ENCODE results near the gene DYNC1LI2.
"Not testable (repeated sequence)": the region's sequence is repeated elsewhere in the genome, so short reads cannot be mapped to it uniquely, and the experiment has no call there.

The DYNC1LI2 gene

DNA sequence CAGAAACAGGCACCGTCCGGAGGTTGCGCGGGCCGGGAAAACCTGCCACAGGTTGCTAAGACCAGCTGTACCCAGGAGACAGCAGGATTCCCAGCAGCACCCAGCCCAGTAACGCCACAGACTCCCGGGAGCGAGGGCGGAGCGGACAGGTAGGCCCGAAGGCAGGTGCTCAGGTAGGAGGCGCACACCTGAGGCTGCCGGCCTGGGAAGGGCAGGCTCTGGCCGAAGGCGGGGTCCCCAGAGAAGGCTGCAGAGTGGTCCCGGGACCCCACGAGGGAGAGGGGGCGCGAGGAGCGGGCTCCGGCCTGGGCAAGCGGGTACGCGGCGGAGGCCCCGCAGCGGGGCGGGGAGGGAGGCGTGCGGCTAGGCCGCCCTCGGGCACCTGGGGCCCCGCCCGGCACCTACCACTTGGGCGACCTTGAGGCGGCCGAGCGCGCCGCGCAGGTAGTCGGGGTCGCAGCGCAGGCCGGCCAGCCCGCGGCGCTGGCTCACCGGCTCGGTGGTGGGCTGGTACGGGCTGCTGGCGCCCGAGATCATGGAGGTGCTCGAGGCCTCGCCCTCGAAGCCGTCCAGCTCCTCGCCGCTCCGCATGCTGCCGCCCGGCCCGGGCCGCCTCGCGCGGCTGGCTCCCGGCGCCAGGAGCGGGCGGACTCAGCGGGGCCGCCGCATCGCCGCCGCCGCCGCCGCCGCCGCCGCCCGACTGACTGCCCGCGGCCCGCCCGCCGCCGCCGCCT is 55.3 kb downstream of the DYNC1LI2 start:
- peak; percentile 19 for DNase-seq

DNA sequence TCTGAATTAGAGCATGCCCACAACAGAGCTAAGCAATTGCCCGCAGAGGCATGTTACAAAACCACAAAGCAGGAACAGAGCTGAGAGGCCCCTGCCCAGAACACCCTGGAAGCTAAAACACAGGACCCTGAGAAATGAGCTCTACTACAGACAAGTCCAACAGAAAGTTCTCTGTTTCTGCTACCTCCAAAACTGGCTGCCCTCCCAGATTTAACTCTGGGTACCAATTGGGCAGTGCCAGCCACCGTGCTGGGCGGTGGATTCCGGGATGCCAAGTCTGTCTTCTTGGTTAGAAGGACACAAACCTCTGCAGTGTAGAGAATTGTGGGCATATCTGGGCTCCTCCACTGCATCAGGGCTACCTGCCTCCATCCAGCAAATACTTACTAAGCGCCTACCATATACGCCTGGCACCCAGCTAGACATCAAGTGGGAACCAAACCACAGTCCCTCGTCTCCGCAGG is 55.9 kb downstream of the DYNC1LI2 start:
- no peak for DNase-seq

DNA sequence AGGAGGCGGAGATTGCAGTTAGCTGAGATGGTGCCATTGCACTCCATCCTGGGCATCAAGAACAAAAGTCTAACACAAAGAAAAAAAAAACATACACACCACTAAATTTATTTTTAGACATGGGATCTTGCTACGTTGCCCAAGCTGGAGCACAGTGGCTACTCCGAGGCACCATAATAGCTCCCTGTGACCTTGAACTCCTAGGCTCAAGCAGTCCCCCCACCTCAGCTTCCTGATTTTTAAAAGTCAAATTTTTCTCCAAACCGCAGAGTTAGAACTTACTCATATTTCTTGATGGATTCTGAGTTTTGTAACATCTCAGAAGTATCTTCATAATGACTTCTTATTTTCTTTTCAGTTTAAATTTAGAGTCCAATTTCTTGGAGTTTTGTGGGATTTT is 58.3 kb downstream of the DYNC1LI2 start:
- DNase-seq: no peak

DNA sequence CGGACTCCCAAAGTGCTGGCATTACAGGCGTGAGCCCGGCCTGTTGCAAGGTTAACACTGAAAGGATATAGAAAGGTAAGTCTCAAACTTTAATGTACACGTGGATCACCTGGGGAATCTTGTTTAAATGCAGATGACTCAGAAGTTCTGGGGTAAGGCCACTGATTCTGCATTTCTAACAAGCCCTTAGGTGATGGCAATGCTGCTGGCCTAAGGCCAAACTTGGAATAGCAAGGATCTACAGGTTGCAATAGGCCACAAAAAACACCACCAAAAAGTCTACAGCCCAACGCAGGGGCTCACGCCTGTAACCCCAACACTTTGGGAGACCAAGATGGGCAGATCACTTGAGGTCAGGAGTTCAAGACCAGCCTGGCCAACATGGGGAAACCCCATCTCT is 59.1 kb downstream of the DYNC1LI2 start:
- DNase-seq: no peak

DNA sequence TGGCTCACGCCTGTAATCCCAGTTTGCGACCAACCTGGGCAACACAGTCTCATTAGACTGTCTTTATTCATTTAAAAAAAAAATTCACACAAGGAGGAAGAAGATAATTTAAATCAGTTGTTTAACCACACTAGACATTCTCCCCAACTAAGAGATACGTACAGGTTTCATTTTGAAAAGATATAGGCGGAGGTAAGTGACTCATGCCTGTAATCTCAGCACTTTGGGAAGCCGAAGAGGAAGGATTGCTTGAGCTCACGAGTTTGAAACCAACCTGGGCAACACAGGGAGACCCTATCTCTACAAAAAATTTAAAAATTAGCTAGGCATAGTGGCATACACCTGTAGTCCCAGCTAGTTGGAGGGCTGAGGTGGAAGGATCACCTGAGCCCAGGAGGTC is 60.2 kb downstream of the DYNC1LI2 start:
- DNase-seq: peak; percentile 23

DNA sequence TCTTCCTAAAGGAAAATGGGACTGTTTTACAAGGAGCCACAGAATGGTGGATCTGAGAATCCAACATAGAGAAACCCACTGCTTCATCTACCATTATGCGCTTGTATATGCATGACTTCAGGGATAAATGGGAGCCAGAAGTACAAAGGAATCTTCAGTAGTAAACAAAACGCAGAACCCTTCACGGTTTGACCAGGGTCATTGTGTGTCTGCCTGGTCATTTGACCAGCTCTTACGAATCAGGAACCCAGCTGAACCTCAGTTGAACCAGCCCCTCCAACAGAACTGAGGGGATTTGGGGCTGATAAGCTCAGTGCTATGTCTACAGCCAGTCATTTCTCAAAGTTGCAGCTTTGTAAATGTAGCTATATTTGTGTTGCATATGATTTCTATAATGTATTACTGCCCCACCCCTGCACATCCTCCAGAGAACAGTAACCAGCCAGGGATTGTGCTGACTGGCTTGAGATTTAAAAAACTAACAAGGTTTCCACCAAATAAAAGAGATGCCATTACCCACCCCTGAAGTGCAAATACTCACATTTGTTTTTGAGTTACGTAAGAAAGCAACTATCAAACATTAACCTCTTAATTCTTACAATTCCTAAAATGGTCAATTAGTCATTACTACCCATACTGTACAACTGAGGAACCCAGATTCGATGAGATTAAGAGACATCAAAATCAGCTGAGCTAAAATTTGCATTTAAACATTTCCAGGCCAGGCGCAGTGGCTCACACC is 61.1 kb downstream of the DYNC1LI2 start:
- no peak for DNase-seq

DNA sequence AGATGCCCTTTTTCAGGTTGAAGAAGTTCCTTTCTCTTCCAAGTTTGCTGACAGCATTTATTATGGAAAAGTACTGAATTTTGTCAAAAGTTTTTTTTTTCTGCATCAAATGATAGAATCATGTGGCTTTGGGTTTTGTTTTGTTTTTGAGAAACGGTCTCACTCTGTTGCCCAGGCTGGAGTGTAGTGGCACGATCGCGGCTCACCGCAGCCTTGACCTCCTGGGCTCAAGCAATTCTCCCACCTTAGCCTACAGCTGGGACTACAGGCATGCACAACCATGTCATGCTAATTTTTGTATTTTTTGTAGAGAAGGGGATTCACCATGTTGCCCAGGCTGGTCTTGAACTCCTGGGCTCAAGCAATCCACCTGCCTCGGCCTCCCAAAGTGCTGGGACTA is 62.1 kb downstream of the DYNC1LI2 start:
- DNase-seq: no peak

DNA sequence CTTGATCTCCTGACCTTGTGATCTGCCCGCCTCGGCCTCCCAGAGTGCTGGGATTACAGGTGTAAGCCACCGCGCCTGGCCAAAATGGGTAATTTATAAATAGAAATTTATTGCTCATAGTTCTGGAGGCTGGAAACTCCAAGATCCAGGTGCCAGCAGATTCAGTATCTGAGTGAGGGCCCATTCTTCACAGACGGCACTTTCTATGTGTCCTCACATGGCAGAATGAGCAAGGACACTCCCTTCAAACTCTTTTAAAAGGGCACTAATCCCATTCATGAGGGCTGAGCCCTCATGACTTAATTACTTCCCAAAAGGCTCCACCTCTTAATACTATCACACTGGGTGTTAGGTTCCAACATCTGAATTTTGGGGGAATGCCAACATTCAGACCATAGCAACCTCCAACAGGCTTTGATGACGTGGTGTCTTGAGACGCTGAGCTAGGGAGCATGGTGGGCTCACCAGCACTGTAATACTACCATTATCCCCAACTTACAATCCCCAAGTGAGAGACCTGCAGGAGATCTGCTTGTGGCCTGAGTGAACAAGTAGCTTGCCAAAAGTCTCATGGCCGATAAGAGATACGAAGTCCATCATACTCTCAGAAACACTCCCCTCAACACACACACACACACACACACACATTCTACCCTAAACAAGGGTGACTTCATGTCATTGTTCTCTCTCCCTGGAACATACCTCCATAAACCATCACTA is 63.3 kb downstream of the DYNC1LI2 start:
- no peak for DNase-seq

DNA sequence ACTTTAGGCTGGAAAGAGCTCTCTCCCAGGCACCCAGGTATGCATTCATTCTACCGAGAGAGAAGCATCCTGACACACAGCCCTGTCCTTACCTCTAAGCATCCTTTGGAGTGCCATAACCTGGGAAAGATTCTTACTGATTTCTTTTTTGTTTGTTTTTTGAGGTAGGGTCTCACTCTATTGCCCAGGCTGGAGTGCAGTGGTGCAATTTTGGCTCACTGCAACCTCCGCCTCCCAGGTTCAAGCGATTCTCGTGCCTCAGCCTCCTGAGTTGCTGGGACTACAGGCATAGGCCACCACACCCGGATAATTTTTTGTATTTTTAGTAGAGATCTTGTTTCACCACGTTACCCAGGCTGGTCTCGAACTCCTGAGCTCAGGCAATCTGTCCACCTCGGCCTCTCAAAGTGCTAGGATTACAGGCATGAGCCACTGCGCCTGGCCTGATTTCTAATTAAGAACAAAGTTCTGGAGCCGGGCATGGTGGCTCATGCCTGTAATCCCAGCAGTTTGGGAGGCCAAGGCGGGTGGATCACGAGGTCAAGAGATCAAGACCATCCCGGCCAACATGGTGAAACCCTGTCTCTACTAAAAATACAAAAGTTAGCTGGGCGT is 65.8 kb downstream of the DYNC1LI2 start:
- not testable (repeated sequence) for DNase-seq

DNA sequence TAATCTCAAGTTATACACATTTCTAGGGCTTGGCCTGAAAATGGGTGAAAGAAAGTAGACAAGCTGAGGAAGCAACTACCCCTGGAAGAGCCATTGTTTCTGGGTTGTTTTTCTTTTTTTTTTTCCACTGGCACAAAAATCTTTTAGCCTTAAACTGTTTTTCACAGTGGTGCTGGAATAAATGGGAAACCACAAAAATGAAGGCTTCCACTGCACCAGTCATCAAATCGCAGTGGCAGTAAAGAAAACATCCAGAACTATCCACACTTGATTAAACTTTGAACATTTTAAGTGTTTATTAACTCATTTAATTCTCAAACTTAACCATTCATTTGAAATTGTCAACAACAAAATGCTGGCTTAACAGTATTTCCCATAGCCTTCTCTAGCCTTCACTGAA is 69.1 kb downstream of the DYNC1LI2 start:
- no peak for DNase-seq

DNA sequence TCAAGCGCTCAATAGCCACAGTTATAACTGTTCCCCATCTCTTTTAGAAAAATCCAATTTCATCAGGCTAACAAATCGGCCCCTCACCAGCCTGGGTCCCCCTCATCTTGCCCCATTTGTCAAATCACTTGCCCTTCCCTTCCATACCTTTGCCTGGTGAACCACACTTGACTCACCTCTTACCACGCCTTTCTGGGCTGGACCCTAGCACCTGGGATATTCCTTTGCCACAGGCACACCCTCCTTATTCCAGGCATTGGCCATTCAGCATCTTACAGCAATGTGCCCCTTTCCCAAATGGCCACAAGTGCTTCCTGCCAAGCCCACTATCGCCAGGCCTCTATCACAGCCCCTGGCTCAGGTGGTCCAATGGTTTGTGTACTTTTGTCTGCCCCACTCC is 69.7 kb downstream of the DYNC1LI2 start:
- DNase-seq: no peak

DNA sequence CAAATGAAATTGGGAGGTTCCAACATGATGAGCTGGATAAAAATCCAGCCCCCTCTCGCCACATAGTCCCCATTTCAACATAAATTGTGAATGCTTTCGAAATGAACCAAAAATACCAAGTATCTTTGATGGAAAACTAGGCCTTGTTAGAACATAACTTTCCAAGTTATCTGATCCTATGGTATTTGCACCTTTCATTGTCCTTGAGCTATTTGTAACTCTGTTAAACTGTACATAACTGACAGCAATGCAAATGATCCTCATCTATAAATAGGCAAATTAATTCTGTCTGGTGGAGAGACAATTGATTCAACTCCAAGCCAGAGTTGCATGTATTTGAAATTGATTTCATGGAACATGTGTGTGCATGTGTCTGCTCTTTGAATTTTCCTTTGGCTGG is 73.1 kb downstream of the DYNC1LI2 start:
- no peak for DNase-seq

DNA sequence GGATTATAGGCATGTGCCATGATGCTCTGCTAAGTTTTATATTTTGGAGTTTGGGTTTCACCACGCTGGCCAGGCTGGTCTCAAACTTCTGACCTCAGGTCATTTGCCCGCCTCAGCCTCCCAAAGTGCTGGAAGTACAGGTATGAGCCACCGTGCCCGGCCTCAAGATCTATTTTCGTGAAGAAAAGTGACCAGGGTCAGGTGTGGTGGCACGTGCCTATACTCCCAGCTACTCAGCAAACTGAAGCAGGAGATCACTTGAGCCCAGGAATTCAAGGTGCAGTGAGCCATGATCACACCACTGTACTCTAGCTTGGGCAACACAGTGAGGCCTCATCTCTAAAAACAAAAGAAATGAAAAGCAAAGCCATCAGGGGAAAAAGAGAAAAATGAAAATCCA is 73.6 kb downstream of the DYNC1LI2 start:
- no peak for DNase-seq

DNA sequence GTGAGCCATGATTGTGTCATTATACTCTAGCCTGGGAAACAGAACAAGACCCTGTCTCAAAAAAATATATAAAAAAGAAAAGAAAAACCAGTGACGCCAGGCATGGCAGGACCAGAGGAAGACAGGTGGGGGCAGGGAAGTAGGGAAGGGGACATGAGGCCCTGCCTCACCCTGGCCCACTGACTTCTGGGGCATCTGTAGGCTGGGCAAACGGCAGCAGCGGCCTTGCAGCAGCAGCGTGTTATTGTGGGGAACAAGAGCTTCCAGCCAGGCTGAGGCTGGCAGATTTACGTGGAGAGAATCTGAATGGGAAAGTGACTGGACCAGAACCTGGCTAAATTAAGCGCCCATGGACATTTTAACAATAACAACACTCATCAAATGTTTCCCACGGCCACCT is 74.2 kb downstream of the DYNC1LI2 start:
- no peak for DNase-seq

DNA sequence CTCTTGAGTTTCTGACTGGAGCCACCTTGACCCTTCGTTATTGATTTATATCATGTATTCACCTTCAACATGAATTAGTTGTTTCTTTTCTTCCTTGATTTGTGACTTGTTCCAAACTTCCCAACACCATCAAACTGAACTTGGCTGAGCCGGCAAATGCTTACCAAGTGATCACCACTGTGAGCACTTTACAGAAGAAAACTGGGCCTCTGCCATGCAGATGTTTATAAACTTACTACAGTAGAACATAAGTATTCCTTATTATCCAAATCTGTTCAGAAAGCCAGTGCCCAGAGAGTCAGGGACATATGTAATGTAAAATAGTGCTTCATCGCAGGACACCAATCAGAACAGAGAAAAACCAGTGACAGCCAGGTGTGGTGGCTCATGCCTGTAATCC is 74.8 kb downstream of the DYNC1LI2 start:
- no peak for DNase-seq

DNA sequence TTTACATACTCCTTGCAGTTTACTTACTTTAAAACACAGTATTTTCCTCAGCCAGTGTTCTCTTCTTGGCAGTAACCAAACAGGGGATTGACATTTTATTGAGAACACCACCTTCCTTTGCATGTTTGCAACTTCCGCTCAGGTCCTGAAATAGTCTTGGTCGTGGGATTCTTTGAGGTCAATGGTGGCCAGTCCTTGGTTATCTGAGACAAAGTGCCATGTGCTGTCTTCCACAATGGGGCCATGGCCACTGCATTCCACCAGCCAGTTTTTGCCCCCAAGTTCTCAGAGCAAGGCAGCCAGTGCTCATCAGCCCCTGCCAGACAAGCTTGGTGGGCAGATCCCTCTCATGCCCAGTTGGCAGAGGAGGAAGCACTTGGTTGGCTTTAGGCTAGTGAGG is 77.7 kb downstream of the DYNC1LI2 start:
- no peak for DNase-seq

Measured in activated CD4-positive, alpha-beta T cell treated with anti-CD3 and anti-CD28 coated beads, Interleukin-2, Interleukin-6, amounts not matched to agents 100 ng/mL and 50 ng/mL, durations not matched to agents 16 hours and 8 hours (primary cell).